ENCODE data around the gene CD52. TPM values are rescaled to one million over a fixed set of nuclear protein-coding genes. Genes with fewer than 3 reads are reported as not detected.
"Not testable (repeated sequence)": the region's sequence is repeated elsewhere in the genome, so short reads cannot be mapped to it uniquely, and the experiment has no call there.

CD52 gene
- total RNA-seq, 1 experiment from 2014 or later: 735 TPM

GRCh38 chr1:26287811-26288210, 29.9 kb upstream of the CD52 start:
- Histone ChIP-seq H3K9me3 (ENCODE audit: low read length) (no peaks in the 10 kb centered on the region), H3K27ac (ENCODE audit: low read length) (peak overlapping the region; percentile 98), H4K20me1 (ENCODE audit: insufficient read depth, low read depth, low read length) (no peaks in the 10 kb centered on the region), H2AFZ (ENCODE audit: low read length) (no peak overlapping the region), H3K27me3 (ENCODE audit: low read length) (no peaks in the 10 kb centered on the region), H3K4me3 (ENCODE audit: low read length) (peak overlapping the region; percentile 13; the same call in 1 of the 2 replicates), H3K79me2 (ENCODE audit: low read length) (no peaks in the 10 kb centered on the region), H3K4me1 (ENCODE audit: low read length) (peaks cover 100% of the 10 kb centered on the region), H3K9ac (ENCODE audit: low read length) (peak overlapping the region; percentile 85), H3K36me3 (ENCODE audit: insufficient read depth, low read length) (no peaks in the 10 kb centered on the region), H3K9me2 (replicated peaks; ENCODE audit: insufficient read depth, low read length) (no peaks in the 10 kb centered on the region), H3K4me2 (ENCODE audit: low read depth, low read length, poor library complexity, severe bottlenecking) (peak overlapping the region; percentile 62)
- no peak for DNase-seq

- Histone ChIP-seq H3K36me3 (ENCODE audit: insufficient read depth, low read length) (no peaks in the 10 kb centered on the region), H2AFZ (ENCODE audit: low read length) (no peak overlapping the region), H4K20me1 (ENCODE audit: insufficient read depth, low read depth, low read length) (no peaks in the 10 kb centered on the region), H3K9ac (ENCODE audit: low read length) (peak overlapping the region; percentile 85), H3K4me1 (ENCODE audit: low read length) (peaks cover 98% of the 10 kb centered on the region), H3K27ac (ENCODE audit: low read length) (peak overlapping the region; percentile 98), H3K9me3 (ENCODE audit: low read length) (no peaks in the 10 kb centered on the region), H3K27me3 (ENCODE audit: low read length) (no peaks in the 10 kb centered on the region), H3K4me3 (ENCODE audit: low read length) (peak overlapping the region; percentile 17; the same call in 1 of the 2 replicates), H3K4me2 (ENCODE audit: low read depth, low read length, poor library complexity, severe bottlenecking) (peak overlapping the region; percentile 62), H3K9me2 (replicated peaks; ENCODE audit: insufficient read depth, low read length) (no peaks in the 10 kb centered on the region), H3K79me2 (ENCODE audit: low read length) (no peaks in the 10 kb centered on the region)
- peak; percentile 89 for DNase-seq
Observed at GRCh38 chr1:26288311-26288941, 29.3 kb upstream of the CD52 start.

GRCh38 chr1:26289158-26290059, 28.3 kb upstream of the CD52 start:
- H4K20me1 ChIP-seq (ENCODE audit: insufficient read depth, low read depth, low read length): no peaks in the 10 kb centered on the region
- no peaks in the 10 kb centered on the region for H3K36me3 ChIP-seq (ENCODE audit: insufficient read depth, low read length)
- DNase-seq: peak; percentile 96
- no peaks in the 10 kb centered on the region for H3K9me2 ChIP-seq (replicated peaks; ENCODE audit: insufficient read depth, low read length)
- no peaks in the 10 kb centered on the region for H3K9me3 ChIP-seq (ENCODE audit: low read length)
- peaks cover 88% of the 10 kb centered on the region for H3K4me1 ChIP-seq (ENCODE audit: low read length)
- no peaks in the 10 kb centered on the region for H3K27me3 ChIP-seq (ENCODE audit: low read length)
- no peak overlapping the region for H2AFZ ChIP-seq (ENCODE audit: low read length)
- peak overlapping the region; percentile 85 for H3K9ac ChIP-seq (ENCODE audit: low read length)
- H3K79me2 ChIP-seq (ENCODE audit: low read length): no peaks in the 10 kb centered on the region
- H3K4me2 ChIP-seq (ENCODE audit: low read depth, low read length, poor library complexity, severe bottlenecking): peak overlapping the region; percentile 62
- peak overlapping the region; percentile 98 for H3K27ac ChIP-seq (ENCODE audit: low read length)
- peak overlapping the region; percentile 49; the same call in 1 of the 2 replicates for H3K4me3 ChIP-seq (ENCODE audit: low read length)

DNA sequence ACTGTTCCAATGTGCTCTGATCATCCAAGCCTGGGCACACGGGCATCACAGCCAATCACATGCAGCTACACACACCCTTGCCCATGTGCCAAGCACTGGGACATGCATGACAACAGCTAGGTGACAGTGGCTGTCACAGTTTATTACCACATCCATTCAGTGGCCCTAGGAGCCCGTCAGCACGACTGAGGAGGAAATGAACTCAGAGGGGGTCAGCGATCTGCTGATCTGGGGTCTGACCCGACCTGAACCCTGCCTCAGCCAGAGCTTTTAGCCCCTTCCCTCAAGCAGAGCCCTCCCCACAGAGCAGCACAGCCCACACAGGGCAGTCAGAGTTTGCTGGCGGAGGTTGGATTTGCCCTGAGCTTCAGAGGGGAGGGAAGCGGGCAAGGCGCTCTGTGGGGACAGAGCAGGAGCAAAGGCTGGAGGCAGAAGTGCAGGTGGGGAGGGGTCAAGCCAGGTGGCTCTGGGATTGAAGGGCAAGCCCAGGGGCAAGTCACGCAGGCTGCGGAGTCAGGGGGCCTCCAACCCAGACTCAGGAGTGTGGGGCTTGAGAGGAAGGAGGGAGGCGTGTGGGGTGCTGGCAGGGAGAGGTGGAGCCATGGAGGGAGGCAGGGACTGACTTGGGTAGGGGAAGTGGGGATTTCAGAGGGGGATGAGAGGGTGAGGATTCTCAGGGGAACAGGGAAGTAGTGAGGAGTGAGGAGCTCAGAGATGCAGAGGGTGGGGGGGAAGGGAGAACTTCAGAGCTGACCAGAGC, 27.5 kb upstream of the CD52 start:
- Histone ChIP-seq H3K4me3 (ENCODE audit: low read length) (peak overlapping the region; percentile 49; the same call in 1 of the 2 replicates), H3K4me2 (ENCODE audit: low read depth, low read length, poor library complexity, severe bottlenecking) (peak overlapping the region; percentile 62), H3K9me3 (ENCODE audit: low read length) (no peaks in the 10 kb centered on the region), H2AFZ (ENCODE audit: low read length) (no peak overlapping the region), H3K27ac (ENCODE audit: low read length) (peak overlapping the region; percentile 98), H4K20me1 (ENCODE audit: insufficient read depth, low read depth, low read length) (no peaks in the 10 kb centered on the region), H3K36me3 (ENCODE audit: insufficient read depth, low read length) (no peaks in the 10 kb centered on the region), H3K9me2 (replicated peaks; ENCODE audit: insufficient read depth, low read length) (no peaks in the 10 kb centered on the region), H3K9ac (ENCODE audit: low read length) (peak overlapping the region; percentile 85), H3K79me2 (ENCODE audit: low read length) (no peaks in the 10 kb centered on the region), H3K27me3 (ENCODE audit: low read length) (no peaks in the 10 kb centered on the region), H3K4me1 (ENCODE audit: low read length) (peaks cover 79% of the 10 kb centered on the region)
- DNase-seq: peak; percentile 63

GRCh38 chr1:26290882-26291261, 26.9 kb upstream of the CD52 start:
- Histone ChIP-seq H4K20me1 (ENCODE audit: insufficient read depth, low read depth, low read length) (no peaks in the 10 kb centered on the region), H3K4me1 (ENCODE audit: low read length) (peaks cover 73% of the 10 kb centered on the region), H3K9me3 (ENCODE audit: low read length) (no peaks in the 10 kb centered on the region), H3K9me2 (replicated peaks; ENCODE audit: insufficient read depth, low read length) (no peaks in the 10 kb centered on the region), H3K27me3 (ENCODE audit: low read length) (no peaks in the 10 kb centered on the region), H3K36me3 (ENCODE audit: insufficient read depth, low read length) (no peaks in the 10 kb centered on the region), H3K79me2 (ENCODE audit: low read length) (no peaks in the 10 kb centered on the region), H3K4me3 (ENCODE audit: low read length) (peak overlapping the region; percentile 49; the same call in 1 of the 2 replicates), H3K9ac (ENCODE audit: low read length) (peak overlapping the region; percentile 85), H3K27ac (ENCODE audit: low read length) (peak overlapping the region; percentile 98), H3K4me2 (ENCODE audit: low read depth, low read length, poor library complexity, severe bottlenecking) (peak overlapping the region; percentile 62), H2AFZ (ENCODE audit: low read length) (no peak overlapping the region)
- no peak for DNase-seq

DNA sequence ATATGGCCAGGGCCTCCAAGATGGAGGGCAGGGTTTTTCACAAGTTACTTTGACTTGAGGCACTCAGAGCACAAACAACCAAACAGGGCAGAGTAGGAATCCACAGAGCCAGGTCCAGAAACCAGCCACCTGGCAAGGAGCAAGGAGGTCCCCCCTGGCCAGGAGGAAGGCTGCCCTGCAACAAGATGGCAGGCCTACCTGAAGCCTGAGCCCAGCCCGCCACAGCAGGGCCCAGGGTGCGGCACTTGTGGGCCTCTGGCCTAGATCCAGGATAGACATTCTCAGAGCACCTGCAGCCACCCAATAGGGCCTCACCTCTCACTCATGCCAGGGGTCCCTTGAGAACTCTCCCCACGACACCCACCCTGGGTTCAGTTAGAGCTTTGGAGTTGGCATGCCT, 26.3 kb upstream of the CD52 start:
- H3K4me1 ChIP-seq (ENCODE audit: low read length): peaks cover 68% of the 10 kb centered on the region
- H3K27me3 ChIP-seq (ENCODE audit: low read length): no peaks in the 10 kb centered on the region
- peak; percentile 43 for DNase-seq
- H3K4me3 ChIP-seq (ENCODE audit: low read length): no peak overlapping the region
- no peaks in the 10 kb centered on the region for H3K79me2 ChIP-seq (ENCODE audit: low read length)
- no peaks in the 10 kb centered on the region for H3K9me3 ChIP-seq (ENCODE audit: low read length)
- no peaks in the 10 kb centered on the region for H3K36me3 ChIP-seq (ENCODE audit: insufficient read depth, low read length)
- H3K27ac ChIP-seq (ENCODE audit: low read length): peak overlapping the region; percentile 98
- peak overlapping the region; percentile 62 for H3K4me2 ChIP-seq (ENCODE audit: low read depth, low read length, poor library complexity, severe bottlenecking)
- H2AFZ ChIP-seq (ENCODE audit: low read length): no peak overlapping the region
- H3K9me2 ChIP-seq (replicated peaks; ENCODE audit: insufficient read depth, low read length): no peaks in the 10 kb centered on the region
- peak overlapping the region; percentile 85 for H3K9ac ChIP-seq (ENCODE audit: low read length)
- no peaks in the 10 kb centered on the region for H4K20me1 ChIP-seq (ENCODE audit: insufficient read depth, low read depth, low read length)

DNA sequence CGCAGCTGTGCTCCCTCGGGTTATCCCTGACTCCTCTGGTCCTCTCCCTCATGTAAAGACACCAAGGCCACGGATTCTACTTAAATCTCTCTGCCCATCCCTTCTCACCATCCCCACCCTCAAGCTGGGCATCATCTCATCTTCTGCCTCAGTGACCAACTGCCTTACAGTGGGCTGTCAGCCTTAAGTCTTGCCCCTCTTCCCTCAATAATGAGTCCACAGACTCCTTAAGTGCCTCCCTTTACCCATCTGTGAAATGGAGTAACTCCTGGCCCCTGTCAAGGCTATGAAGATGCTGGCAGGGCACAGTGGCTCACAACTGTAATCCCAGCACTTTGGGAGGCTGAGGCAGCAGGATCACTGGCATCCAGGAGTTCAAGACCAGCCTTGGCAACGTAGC, 25.8 kb upstream of the CD52 start:
- Histone ChIP-seq H3K27me3 (ENCODE audit: low read length) (no peaks in the 10 kb centered on the region), H3K36me3 (ENCODE audit: insufficient read depth, low read length) (no peaks in the 10 kb centered on the region), H4K20me1 (ENCODE audit: insufficient read depth, low read depth, low read length) (no peaks in the 10 kb centered on the region), H3K27ac (ENCODE audit: low read length) (peak overlapping the region; percentile 98), H3K4me1 (ENCODE audit: low read length) (peaks cover 63% of the 10 kb centered on the region), H3K9ac (ENCODE audit: low read length) (peak overlapping the region; percentile 85), H3K79me2 (ENCODE audit: low read length) (no peaks in the 10 kb centered on the region), H3K9me2 (replicated peaks; ENCODE audit: insufficient read depth, low read length) (no peaks in the 10 kb centered on the region), H3K9me3 (ENCODE audit: low read length) (no peaks in the 10 kb centered on the region), H2AFZ (ENCODE audit: low read length) (no peak overlapping the region), H3K4me3 (ENCODE audit: low read length) (no peak overlapping the region), H3K4me2 (ENCODE audit: low read depth, low read length, poor library complexity, severe bottlenecking) (no peak overlapping the region)
- peak; percentile 37 for DNase-seq

- Histone ChIP-seq H3K27ac (ENCODE audit: low read length) (peak overlapping the region; percentile 98), H3K4me1 (ENCODE audit: low read length) (peaks cover 55% of the 10 kb centered on the region)
- not testable (repeated sequence) for H3K9me3 ChIP-seq (ENCODE audit: low read length); H4K20me1 ChIP-seq (ENCODE audit: insufficient read depth, low read depth, low read length); H2AFZ ChIP-seq (ENCODE audit: low read length); H3K27me3 ChIP-seq (ENCODE audit: low read length); H3K9ac ChIP-seq (ENCODE audit: low read length); H3K36me3 ChIP-seq (ENCODE audit: insufficient read depth, low read length); H3K4me3 ChIP-seq (ENCODE audit: low read length); H3K4me2 ChIP-seq (ENCODE audit: low read depth, low read length, poor library complexity, severe bottlenecking); H3K9me2 ChIP-seq (replicated peaks; ENCODE audit: insufficient read depth, low read length); H3K79me2 ChIP-seq (ENCODE audit: low read length)
- peak; percentile 52 for DNase-seq
Observed at GRCh38 chr1:26292735-26293134, 25.0 kb upstream of the CD52 start.
